ENCODE data around the gene GAN. TPM values are rescaled to one million over a fixed set of nuclear protein-coding genes. Genes with fewer than 3 reads are reported as not detected.

Gene GAN
- total and polyA plus RNA-seq, 9 of the 15 experiments (the other 6 are each of a cell fraction or from before 2014, with no cell fraction given): 0.83 to 15.1 (median 5.2) TPM

GRCh38 chr16:81314603-81315270 is at the start of gene GAN (continued):
- TF ChIP-seq, protein P1, sequence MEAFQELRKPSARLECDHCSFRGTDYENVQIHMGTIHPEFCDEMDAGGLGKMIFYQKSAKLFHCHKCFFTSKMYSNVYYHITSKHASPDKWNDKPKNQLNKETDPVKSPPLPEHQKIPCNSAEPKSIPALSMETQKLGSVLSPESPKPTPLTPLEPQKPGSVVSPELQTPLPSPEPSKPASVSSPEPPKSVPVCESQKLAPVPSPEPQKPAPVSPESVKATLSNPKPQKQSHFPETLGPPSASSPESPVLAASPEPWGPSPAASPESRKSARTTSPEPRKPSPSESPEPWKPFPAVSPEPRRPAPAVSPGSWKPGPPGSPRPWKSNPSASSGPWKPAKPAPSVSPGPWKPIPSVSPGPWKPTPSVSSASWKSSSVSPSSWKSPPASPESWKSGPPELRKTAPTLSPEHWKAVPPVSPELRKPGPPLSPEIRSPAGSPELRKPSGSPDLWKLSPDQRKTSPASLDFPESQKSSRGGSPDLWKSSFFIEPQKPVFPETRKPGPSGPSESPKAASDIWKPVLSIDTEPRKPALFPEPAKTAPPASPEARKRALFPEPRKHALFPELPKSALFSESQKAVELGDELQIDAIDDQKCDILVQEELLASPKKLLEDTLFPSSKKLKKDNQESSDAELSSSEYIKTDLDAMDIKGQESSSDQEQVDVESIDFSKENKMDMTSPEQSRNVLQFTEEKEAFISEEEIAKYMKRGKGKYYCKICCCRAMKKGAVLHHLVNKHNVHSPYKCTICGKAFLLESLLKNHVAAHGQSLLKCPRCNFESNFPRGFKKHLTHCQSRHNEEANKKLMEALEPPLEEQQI (IDR thresholded peaks at IDR 0.05): no peak
- TF ChIP-seq ZNF280B (CRISPR knock-in tag; IDR thresholded peaks at IDR 0.05) (no peak), KLF1 (tag; IDR thresholded peaks at IDR 0.05) (peak; percentile 58; the same call in 1 of the 2 replicates), ZNF57 (CRISPR knock-in tag; IDR thresholded peaks at IDR 0.05) (peak; percentile 44; the same call in 1 of the 2 replicates), ARID1B (IDR thresholded peaks at IDR 0.05) (peak; percentile 14; the same call in 1 of the 2 replicates), MYC (IDR thresholded peaks at IDR 0.05; ENCODE audit: low read depth, low read length) (peak; percentile 78), MYC (CRISPR knock-in tag; IDR thresholded peaks at IDR 0.05; ENCODE audit: borderline replicate concordance, low read depth) (no peak), ZNF766 (CRISPR knock-in tag; conservative IDR thresholded peaks at IDR 0.05) (no peak), BRF1 (IDR thresholded peaks at IDR 0.05; ENCODE audit: borderline replicate concordance, extremely low read depth, insufficient read length) (no peak), NFRKB (IDR thresholded peaks at IDR 0.05; ENCODE audit: low read depth) (no peak), TEAD1 (CRISPR knock-in tag; IDR thresholded peaks at IDR 0.05) (peak in 1 of 2 experiments; percentile 25; a peak in 1 of 4 replicates)
- TF ChIP-seq, protein P2, sequence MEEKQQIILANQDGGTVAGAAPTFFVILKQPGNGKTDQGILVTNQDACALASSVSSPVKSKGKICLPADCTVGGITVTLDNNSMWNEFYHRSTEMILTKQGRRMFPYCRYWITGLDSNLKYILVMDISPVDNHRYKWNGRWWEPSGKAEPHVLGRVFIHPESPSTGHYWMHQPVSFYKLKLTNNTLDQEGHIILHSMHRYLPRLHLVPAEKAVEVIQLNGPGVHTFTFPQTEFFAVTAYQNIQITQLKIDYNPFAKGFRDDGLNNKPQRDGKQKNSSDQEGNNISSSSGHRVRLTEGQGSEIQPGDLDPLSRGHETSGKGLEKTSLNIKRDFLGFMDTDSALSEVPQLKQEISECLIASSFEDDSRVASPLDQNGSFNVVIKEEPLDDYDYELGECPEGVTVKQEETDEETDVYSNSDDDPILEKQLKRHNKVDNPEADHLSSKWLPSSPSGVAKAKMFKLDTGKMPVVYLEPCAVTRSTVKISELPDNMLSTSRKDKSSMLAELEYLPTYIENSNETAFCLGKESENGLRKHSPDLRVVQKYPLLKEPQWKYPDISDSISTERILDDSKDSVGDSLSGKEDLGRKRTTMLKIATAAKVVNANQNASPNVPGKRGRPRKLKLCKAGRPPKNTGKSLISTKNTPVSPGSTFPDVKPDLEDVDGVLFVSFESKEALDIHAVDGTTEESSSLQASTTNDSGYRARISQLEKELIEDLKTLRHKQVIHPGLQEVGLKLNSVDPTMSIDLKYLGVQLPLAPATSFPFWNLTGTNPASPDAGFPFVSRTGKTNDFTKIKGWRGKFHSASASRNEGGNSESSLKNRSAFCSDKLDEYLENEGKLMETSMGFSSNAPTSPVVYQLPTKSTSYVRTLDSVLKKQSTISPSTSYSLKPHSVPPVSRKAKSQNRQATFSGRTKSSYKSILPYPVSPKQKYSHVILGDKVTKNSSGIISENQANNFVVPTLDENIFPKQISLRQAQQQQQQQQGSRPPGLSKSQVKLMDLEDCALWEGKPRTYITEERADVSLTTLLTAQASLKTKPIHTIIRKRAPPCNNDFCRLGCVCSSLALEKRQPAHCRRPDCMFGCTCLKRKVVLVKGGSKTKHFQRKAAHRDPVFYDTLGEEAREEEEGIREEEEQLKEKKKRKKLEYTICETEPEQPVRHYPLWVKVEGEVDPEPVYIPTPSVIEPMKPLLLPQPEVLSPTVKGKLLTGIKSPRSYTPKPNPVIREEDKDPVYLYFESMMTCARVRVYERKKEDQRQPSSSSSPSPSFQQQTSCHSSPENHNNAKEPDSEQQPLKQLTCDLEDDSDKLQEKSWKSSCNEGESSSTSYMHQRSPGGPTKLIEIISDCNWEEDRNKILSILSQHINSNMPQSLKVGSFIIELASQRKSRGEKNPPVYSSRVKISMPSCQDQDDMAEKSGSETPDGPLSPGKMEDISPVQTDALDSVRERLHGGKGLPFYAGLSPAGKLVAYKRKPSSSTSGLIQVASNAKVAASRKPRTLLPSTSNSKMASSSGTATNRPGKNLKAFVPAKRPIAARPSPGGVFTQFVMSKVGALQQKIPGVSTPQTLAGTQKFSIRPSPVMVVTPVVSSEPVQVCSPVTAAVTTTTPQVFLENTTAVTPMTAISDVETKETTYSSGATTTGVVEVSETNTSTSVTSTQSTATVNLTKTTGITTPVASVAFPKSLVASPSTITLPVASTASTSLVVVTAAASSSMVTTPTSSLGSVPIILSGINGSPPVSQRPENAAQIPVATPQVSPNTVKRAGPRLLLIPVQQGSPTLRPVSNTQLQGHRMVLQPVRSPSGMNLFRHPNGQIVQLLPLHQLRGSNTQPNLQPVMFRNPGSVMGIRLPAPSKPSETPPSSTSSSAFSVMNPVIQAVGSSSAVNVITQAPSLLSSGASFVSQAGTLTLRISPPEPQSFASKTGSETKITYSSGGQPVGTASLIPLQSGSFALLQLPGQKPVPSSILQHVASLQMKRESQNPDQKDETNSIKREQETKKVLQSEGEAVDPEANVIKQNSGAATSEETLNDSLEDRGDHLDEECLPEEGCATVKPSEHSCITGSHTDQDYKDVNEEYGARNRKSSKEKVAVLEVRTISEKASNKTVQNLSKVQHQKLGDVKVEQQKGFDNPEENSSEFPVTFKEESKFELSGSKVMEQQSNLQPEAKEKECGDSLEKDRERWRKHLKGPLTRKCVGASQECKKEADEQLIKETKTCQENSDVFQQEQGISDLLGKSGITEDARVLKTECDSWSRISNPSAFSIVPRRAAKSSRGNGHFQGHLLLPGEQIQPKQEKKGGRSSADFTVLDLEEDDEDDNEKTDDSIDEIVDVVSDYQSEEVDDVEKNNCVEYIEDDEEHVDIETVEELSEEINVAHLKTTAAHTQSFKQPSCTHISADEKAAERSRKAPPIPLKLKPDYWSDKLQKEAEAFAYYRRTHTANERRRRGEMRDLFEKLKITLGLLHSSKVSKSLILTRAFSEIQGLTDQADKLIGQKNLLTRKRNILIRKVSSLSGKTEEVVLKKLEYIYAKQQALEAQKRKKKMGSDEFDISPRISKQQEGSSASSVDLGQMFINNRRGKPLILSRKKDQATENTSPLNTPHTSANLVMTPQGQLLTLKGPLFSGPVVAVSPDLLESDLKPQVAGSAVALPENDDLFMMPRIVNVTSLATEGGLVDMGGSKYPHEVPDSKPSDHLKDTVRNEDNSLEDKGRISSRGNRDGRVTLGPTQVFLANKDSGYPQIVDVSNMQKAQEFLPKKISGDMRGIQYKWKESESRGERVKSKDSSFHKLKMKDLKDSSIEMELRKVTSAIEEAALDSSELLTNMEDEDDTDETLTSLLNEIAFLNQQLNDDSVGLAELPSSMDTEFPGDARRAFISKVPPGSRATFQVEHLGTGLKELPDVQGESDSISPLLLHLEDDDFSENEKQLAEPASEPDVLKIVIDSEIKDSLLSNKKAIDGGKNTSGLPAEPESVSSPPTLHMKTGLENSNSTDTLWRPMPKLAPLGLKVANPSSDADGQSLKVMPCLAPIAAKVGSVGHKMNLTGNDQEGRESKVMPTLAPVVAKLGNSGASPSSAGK (IDR thresholded peaks at IDR 0.05): peak; percentile 68; the same call in 1 of the 2 replicates
